Loucy (cell line): ENCODE measurements around the gene MRM2.

Experiments used
- H2AFZ ChIP-seq: fragments of 200-600 bp; sonication (generic); 2 replicates; pipeline ENCODE4 v1.6.0; 2016; ENCODE audit warnings: antibody characterized with exemption, mild to moderate bottlenecking, low read length, moderate library complexity
- H3F3A ChIP-seq: fragments of 200-600 bp; 2 replicates; pipeline ENCODE4 v1.6.0; 2016; ENCODE audit warnings: antibody characterized with exemption, low read depth, mild to moderate bottlenecking
- H3K27me3 ChIP-seq: fragments of 200-600 bp; sonication (generic); 2 replicates; pipeline ENCODE4 v1.6.1; 2014; ENCODE audit warnings: low read length, mild to moderate bottlenecking; ENCODE audit not compliant: insufficient read depth, poor library complexity, severe bottlenecking
- H3K36me3 ChIP-seq: fragments of 200-600 bp; sonication (generic); 2 replicates; pipeline ENCODE4 v1.6.1; 2016; ENCODE audit warnings: low read length; ENCODE audit not compliant: insufficient read depth
- H3K4me1 ChIP-seq: fragments of 200-600 bp; sonication (generic); 2 replicates; pipeline ENCODE4 v1.5.1; 2014; ENCODE audit warnings: low read length, mild to moderate bottlenecking; ENCODE audit not compliant: insufficient read depth, poor library complexity, severe bottlenecking
- H3K4me2 ChIP-seq: fragments of 200-600 bp; sonication (generic); 2 replicates; pipeline ENCODE4 v1.6.0; 2014; ENCODE audit warnings: antibody characterized with exemption, low read length, low read depth, mild to moderate bottlenecking; ENCODE audit not compliant: poor library complexity, severe bottlenecking
- H3K4me3 ChIP-seq: fragments of 200-600 bp; sonication (generic); 2 replicates; pipeline ENCODE4 v1.5.1; 2014; ENCODE audit warnings: low read length, mild to moderate bottlenecking, mixed read lengths; ENCODE audit not compliant: poor library complexity, severe bottlenecking
- H3K79me2 ChIP-seq: fragments of 200-600 bp; sonication (generic); 2 replicates; pipeline ENCODE4 v1.6.1; 2014; ENCODE audit warnings: low read length; ENCODE audit not compliant: insufficient read depth
- H3K9ac ChIP-seq: fragments of 200-600 bp; sonication (generic); 2 replicates; pipeline ENCODE4 v1.6.0; 2014; ENCODE audit warnings: mild to moderate bottlenecking, low read depth, low read length, moderate library complexity; ENCODE audit not compliant: poor library complexity, severe bottlenecking
- H3K9me2 ChIP-seq: fragments of 200-600 bp; sonication (generic); replicated peaks from 2 replicates; pipeline ENCODE4 v1.6.1; 2016; ENCODE audit warnings: low read depth, low read length, mixed read lengths
- H3K9me3 ChIP-seq: fragments of 200-600 bp; sonication (generic); 2 replicates; pipeline ENCODE4 v1.6.1; 2014; ENCODE audit warnings: mild to moderate bottlenecking, antibody characterized with exemption, low read length, low read depth; ENCODE audit not compliant: insufficient read depth
- H4K20me1 ChIP-seq: fragments of 200-600 bp; sonication (generic); 2 replicates; pipeline ENCODE4 v1.6.0; 2014; ENCODE audit warnings: antibody characterized with exemption, low read length, mild to moderate bottlenecking; ENCODE audit not compliant: insufficient read depth, poor library complexity, severe bottlenecking
- CTCF ChIP-seq: fragments of 200-600 bp; sonication (generic); conservative IDR thresholded peaks from 2 replicates; pipeline ENCODE4 v1.5.1; 2014; ENCODE audit warnings: mild to moderate bottlenecking, antibody characterized with exemption, low read length
- EZH2phosphoT487 ChIP-seq: fragments of 200-600 bp; IDR thresholded peaks from 2 replicates; pipeline ENCODE4 v1.6.1; 2018; ENCODE audit warnings: antibody characterized with exemption, mild to moderate bottlenecking, moderate library complexity, borderline replicate concordance

Gene MRM2

GRCh38 chr7:2249744-2250323 lies 7.8 kb upstream of the MRM2 start:
- peak overlapping the region; percentile 71 for H3K4me3 ChIP-seq
- peak overlapping the region; percentile 69 for H3K9ac ChIP-seq
- TF ChIP-seq EZH2phosphoT487 (no peak), CTCF (no peak)
- H4K20me1 ChIP-seq, result no peaks in the 10 kb centered on the region
- no peak overlapping the region for H2AFZ ChIP-seq
- no peaks in the 10 kb centered on the region for H3K9me2 ChIP-seq
- peaks cover 52% of the 10 kb centered on the region for H3K79me2 ChIP-seq
- peak overlapping the region; percentile 89 for H3K4me2 ChIP-seq
- H3F3A ChIP-seq, result 0 out of 2 replicates have a peak, but pooled peaks cover 3% of the 10 kb centered on the region
- no peaks in the 10 kb centered on the region for H3K9me3 ChIP-seq
- no peaks in the 10 kb centered on the region for H3K27me3 ChIP-seq
- peaks cover 65% of the 10 kb centered on the region for H3K4me1 ChIP-seq
- H3K36me3 ChIP-seq, result peaks cover 4% of the 10 kb centered on the region; the same call in 1 of the 2 replicates

- Histone ChIP-seq H3K4me2 (peak overlapping the region; percentile 89), H2AFZ (no peak overlapping the region)
Observed at GRCh38 chr7:2248984-2249694, 7.1 kb upstream of the MRM2 start.

More at GRCh38 chr7:2248984-2249694, 7.1 kb upstream of the MRM2 start:
- Histone ChIP-seq H3K4me3 (peak overlapping the region; percentile 71), H3K36me3 (peaks cover 4% of the 10 kb centered on the region; the same call in 1 of the 2 replicates), H3F3A (0 out of 2 replicates have a peak, but pooled peaks cover 3% of the 10 kb centered on the region), H3K79me2 (peaks cover 58% of the 10 kb centered on the region), H3K9ac (peak overlapping the region; percentile 69), H3K4me1 (peaks cover 71% of the 10 kb centered on the region), H3K27me3 (no peaks in the 10 kb centered on the region), H4K20me1 (no peaks in the 10 kb centered on the region), H3K9me2 (no peaks in the 10 kb centered on the region), H3K9me3 (no peaks in the 10 kb centered on the region)
- TF ChIP-seq CTCF (0 out of 2 replicates have a peak, but pooled peaks have one; percentile 16), EZH2phosphoT487 (no peak)
